Osteoblast (primary cell): ENCODE results near the gene RBM17. TPM values are rescaled to one million over a fixed set of nuclear protein-coding genes. Genes with fewer than 3 reads are reported as not detected.

Source experiments
- DNase-seq: peaks from one replicate; pipeline ENCODE4 v3.0.0; 2011; ENCODE audit warnings: low spot score, mixed read lengths; ENCODE audit not compliant: insufficient read length; ENCODE audit errors: missing footprints
- H2AFZ ChIP-seq: 2 replicates; pipeline ENCODE4 v1.6.0; 2011; ENCODE audit warnings: mild to moderate bottlenecking, low read length
- H3K27ac ChIP-seq: 2 replicates; pipeline ENCODE4 v1.5.1; 2011; ENCODE audit warnings: mild to moderate bottlenecking, low read depth, low read length, moderate library complexity
- H3K27me3 ChIP-seq: 2 replicates; pipeline ENCODE4 v1.6.0; 2012; ENCODE audit warnings: mild to moderate bottlenecking, control low read depth, inconsistent platforms, low read length, moderate library complexity; ENCODE audit not compliant: insufficient read depth
- H3K36me3 ChIP-seq: 2 replicates; pipeline ENCODE4 v1.5.1; 2011; ENCODE audit warnings: mild to moderate bottlenecking, low read length, control low read depth, moderate library complexity; ENCODE audit not compliant: insufficient read depth
- H3K4me1 ChIP-seq: 2 replicates; pipeline ENCODE4 v1.5.1; 2011; ENCODE audit warnings: mild to moderate bottlenecking, low read length, control low read depth, moderate library complexity; ENCODE audit not compliant: insufficient read depth
- H3K4me2 ChIP-seq: 2 replicates; pipeline ENCODE4 v1.6.0; 2011; ENCODE audit warnings: mild to moderate bottlenecking, low read length; ENCODE audit not compliant: insufficient read depth
- H3K4me3 ChIP-seq: fragments of 200-600 bp; sonication (generic); 3 replicates; pipeline ENCODE4 v1.5.1; 2012; ENCODE audit warnings: mild to moderate bottlenecking, low read length, inconsistent platforms; ENCODE audit not compliant: insufficient read depth
- H3K79me2 ChIP-seq: 2 replicates; pipeline ENCODE4 v1.6.0; 2012; ENCODE audit warnings: mild to moderate bottlenecking, low read length, control low read depth, inconsistent platforms; ENCODE audit not compliant: insufficient read depth
- H3K9me3 ChIP-seq: 2 replicates; pipeline ENCODE4 v1.5.1; 2011; ENCODE audit warnings: low read depth, low read length, control low read depth
- H4K20me1 ChIP-seq: 2 replicates; pipeline ENCODE4 v1.6.0; 2012; ENCODE audit warnings: mild to moderate bottlenecking, low read length, control low read depth; ENCODE audit not compliant: insufficient read depth
- CTCF ChIP-seq: IDR thresholded peaks from 2 replicates; pipeline ENCODE4 v1.5.1; 2011; ENCODE audit warnings: mild to moderate bottlenecking, low read depth, low read length, moderate library complexity; ENCODE audit errors: extremely low read depth
- total RNA-seq: library from RNA; depleted of rRNA; stranded (reverse); fragments of >200 nt; gene quantifications from 2 replicates; pipeline ENCODE4 v1.2.3, GENCODE V29; 2012

RBM17 gene
- total RNA-seq, 1 donor, result 29.3 TPM

DNA sequence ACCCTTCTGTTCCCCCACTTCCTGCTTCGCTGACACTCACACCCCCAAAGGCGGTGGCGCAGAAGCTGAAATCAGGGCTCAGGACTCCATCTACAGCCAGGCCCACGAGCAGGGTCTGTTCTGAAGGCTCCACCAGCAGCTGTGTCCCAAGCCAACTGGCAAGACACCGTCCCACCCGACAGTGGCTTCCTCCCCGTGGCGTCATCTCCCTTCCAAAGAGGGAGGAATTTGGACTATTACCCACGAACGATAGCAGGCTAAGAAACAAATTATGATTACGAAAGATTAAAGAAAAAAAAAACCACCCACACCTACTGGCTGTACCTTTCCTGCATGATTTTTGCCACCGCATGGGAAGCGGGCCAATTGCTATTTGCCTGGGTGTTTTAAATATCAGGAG, 54.3 kb downstream of the RBM17 start:
- H3K9me3 ChIP-seq, result no peaks in the 10 kb centered on the region
- H4K20me1 ChIP-seq, result peaks cover 13% of the 10 kb centered on the region
- no peak for DNase-seq
- H3K36me3 ChIP-seq, result no peaks in the 10 kb centered on the region
- H3K4me3 ChIP-seq, result no peak overlapping the region
- H3K27ac ChIP-seq, result no peak overlapping the region
- peaks cover 21% of the 10 kb centered on the region for H3K27me3 ChIP-seq
- no peaks in the 10 kb centered on the region for H3K79me2 ChIP-seq
- no peak for TF ChIP-seq CTCF
- no peak overlapping the region for H3K4me2 ChIP-seq
- H3K4me1 ChIP-seq, result peaks cover 18% of the 10 kb centered on the region
- no peak overlapping the region for H2AFZ ChIP-seq

- H3K79me2 ChIP-seq, result no peaks in the 10 kb centered on the region
- H3K36me3 ChIP-seq, result no peaks in the 10 kb centered on the region
- no peak for TF ChIP-seq CTCF
- H4K20me1 ChIP-seq, result peaks cover 13% of the 10 kb centered on the region
- H3K4me3 ChIP-seq, result peak overlapping the region; percentile 73
- peak overlapping the region; percentile 42 for H3K27ac ChIP-seq
- peak overlapping the region; percentile 77 for H3K4me2 ChIP-seq
- peaks cover 18% of the 10 kb centered on the region for H3K4me1 ChIP-seq
- H3K27me3 ChIP-seq, result peaks cover 11% of the 10 kb centered on the region
- peak; percentile 99 for DNase-seq
- no peaks in the 10 kb centered on the region for H3K9me3 ChIP-seq
- H2AFZ ChIP-seq, result peak overlapping the region; percentile 78
Measured at GRCh38 chr10:6144406-6145165, 55.8 kb downstream of the RBM17 start.

- H4K20me1 ChIP-seq, result peaks cover 13% of the 10 kb centered on the region
- peak; percentile 74 for DNase-seq
- peak overlapping the region; percentile 77 for H3K4me2 ChIP-seq
- H3K79me2 ChIP-seq, result no peaks in the 10 kb centered on the region
- peaks cover 18% of the 10 kb centered on the region for H3K4me1 ChIP-seq
- peak overlapping the region; percentile 42 for H3K27ac ChIP-seq
- no peak for TF ChIP-seq CTCF
- peaks cover 3% of the 10 kb centered on the region for H3K27me3 ChIP-seq
- peak overlapping the region; percentile 73 for H3K4me3 ChIP-seq
- peak overlapping the region; percentile 78 for H2AFZ ChIP-seq
- no peaks in the 10 kb centered on the region for H3K9me3 ChIP-seq
- no peaks in the 10 kb centered on the region for H3K36me3 ChIP-seq
Measured at GRCh38 chr10:6145166-6145987, 56.5 kb downstream of the RBM17 start.
